CD4-positive, alpha-beta memory T cell (primary cell): ENCODE measurements around the gene TXN2. TPM values are rescaled to one million over a fixed set of nuclear protein-coding genes. Genes with fewer than 3 reads are reported as not detected.
A peak's percentile ranks its signal among the peaks of the same experiment; 100 is the strongest.

Experiments
- CTCF ChIA-PET: fragments of 350-600 bp; sonication (Branson Sonifier 250); formaldehyde crosslinking; loops from one replicate; lab custom pipeline; 2021; ENCODE audit warnings: inconsistent platforms; ENCODE audit not compliant: partially characterized antibody; lab: Charles Lee
- POLR2A ChIA-PET: fragments of 350-600 bp; sonication (Branson Sonifier 250); formaldehyde crosslinking; loops from one replicate; lab custom pipeline; 2021; ENCODE audit not compliant: partially characterized antibody; lab: Charles Lee
- DNase-seq, 5 donors: peaks; one replicate each; pipeline versions ENCODE4 v3.0.0 to v3.0.0-alpha.2; 2020 to 2022; ENCODE audit warnings: mixed read lengths in 1 of 5
- H3K27ac ChIP-seq: one replicate; pipeline ENCODE4 v1.7.0; 2013; ENCODE audit warnings: low read depth, low read length
- H3K27me3 ChIP-seq: 2 replicates; pipeline ENCODE4 v1.7.0; 2013; ENCODE audit warnings: mild to moderate bottlenecking, low read length, moderate library complexity; ENCODE audit not compliant: insufficient read depth
- H3K36me3 ChIP-seq: 2 replicates; pipeline ENCODE4 v1.7.0; 2013; ENCODE audit warnings: mild to moderate bottlenecking, low read length, moderate library complexity; ENCODE audit not compliant: insufficient read depth
- H3K4me1 ChIP-seq: 2 replicates; pipeline ENCODE4 v1.7.0; 2013; ENCODE audit warnings: mild to moderate bottlenecking, low read length, moderate library complexity; ENCODE audit not compliant: insufficient read depth
- H3K4me3 ChIP-seq, 2 donors: one replicate each; pipeline ENCODE4 v1.7.0; 2013; ENCODE audit warnings: low read length in 2 of 2, mild to moderate bottlenecking in 1 of 2
- H3K9me3 ChIP-seq, 2 donors: one replicate each; pipeline ENCODE4 v1.7.0; 2013; ENCODE audit warnings: low read length in 2 of 2, control low read depth in 1 of 2; ENCODE audit not compliant: control insufficient read depth in 1 of 2
- H3K27ac Mint-ChIP-seq, 7 donors: one replicate each; pipeline ENCODE4 v1.8.0; 2020 to 2021; ENCODE audit warnings: mixed read lengths in 7 of 7, mild to moderate bottlenecking in 6 of 7, inconsistent platforms in 3 of 7, moderate library complexity in 3 of 7
- H3K27me3 Mint-ChIP-seq, 2 donors: one replicate each; pipeline ENCODE4 v1.8.0; 2020 to 2021; ENCODE audit warnings: mixed read lengths in 2 of 2
- H3K36me3 Mint-ChIP-seq, 2 donors: one replicate each; pipeline ENCODE4 v1.8.0; 2020 to 2021; ENCODE audit warnings: mixed read lengths in 2 of 2, inconsistent platforms in 1 of 2, mild to moderate bottlenecking in 1 of 2
- H3K4me1 Mint-ChIP-seq, 4 donors: one replicate each; pipeline ENCODE4 v1.8.0; 2020 to 2021; ENCODE audit warnings: mixed read lengths in 4 of 4, mild to moderate bottlenecking in 1 of 4
- H3K4me3 Mint-ChIP-seq, 8 donors: one replicate each; pipeline ENCODE4 v1.8.0; 2020 to 2021; ENCODE audit warnings: mixed read lengths in 8 of 8, mild to moderate bottlenecking in 7 of 8, moderate library complexity in 6 of 8, inconsistent platforms in 3 of 8
- H3K9me3 Mint-ChIP-seq, 8 donors: one replicate each; pipeline ENCODE4 v1.8.0; 2020 to 2021; ENCODE audit warnings: mixed read lengths in 8 of 8, mild to moderate bottlenecking in 5 of 8, inconsistent platforms in 3 of 8, moderate library complexity in 1 of 8
- intact Hi-C: fragments of 100-400 bp; cut with micrococcal nuclease; formaldehyde crosslinking; loops from one replicate; pipeline ENCODE4 v1.15.1; 2023
- polyA plus RNA-seq, 2 donors: library from polyadenylated mRNA; unstranded; fragments of 300-500 nt; fragmentation: Illumina TruSeq; gene quantifications; one replicate each; pipeline ENCODE4 v1.2.3, GENCODE V29; 2021
- total RNA-seq, 2 experiments: library from RNA; stranded (reverse); gene quantifications; one replicate each; pipeline ENCODE4 v1.2.3, GENCODE V29; 2021

Gene TXN2
- total and polyA plus RNA-seq, 4 experiments from 2014 or later, result 33.5 to 148 (median 68.6) TPM

DNA sequence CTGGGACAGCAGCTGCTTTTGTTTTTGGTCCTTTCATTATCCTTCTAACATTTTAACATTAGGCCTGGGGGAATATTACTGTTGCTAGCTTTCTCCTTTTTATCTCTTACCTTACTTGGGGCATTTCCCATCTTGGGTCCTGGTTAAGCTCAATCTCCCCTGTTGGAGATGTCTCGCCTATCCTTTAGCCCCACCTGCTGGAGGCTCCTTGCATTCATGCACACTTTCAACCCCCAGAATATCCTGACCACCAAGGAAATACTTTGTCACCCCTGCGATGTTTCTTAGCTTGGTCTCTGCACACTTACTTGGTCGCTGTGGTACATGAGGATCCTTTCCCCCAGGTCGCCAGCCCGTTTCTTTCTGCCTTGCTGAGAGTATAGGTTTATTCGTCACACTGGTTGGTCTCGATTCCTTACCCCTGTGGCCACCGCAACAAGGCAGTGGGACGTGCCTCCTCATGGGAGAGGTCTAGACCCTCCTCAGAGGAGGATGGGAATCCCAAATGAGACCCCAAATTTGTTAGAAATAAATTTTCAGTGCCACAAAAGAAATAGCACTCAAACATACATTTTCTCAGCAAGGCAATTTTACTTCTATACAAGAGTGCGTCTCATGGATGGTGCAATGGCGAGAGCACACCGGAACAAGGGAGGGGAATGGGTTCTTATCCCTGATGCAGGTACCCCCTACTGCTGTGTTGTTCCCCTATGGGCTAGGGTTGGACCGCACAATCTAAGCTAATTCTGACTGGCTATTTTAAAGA lies 5.4 kb upstream of the TXN2 start:
- Histone ChIP-seq H3K27ac (no peak overlapping the region), H3K4me3 (no peak overlapping the region), H3K4me1 (peaks cover 5% of the 10 kb centered on the region), H3K27me3 (no peaks in the 10 kb centered on the region), H3K36me3 (no peaks in the 10 kb centered on the region), H3K9me3 (no peaks in the 10 kb centered on the region)
- CTCF ChIA-PET, result interaction anchor here (0.6 to 2.7 kb wide), 36 partner anchors 9 to 418 kb away, joined by 3 to 37 read pairs (median 4); partner anchors contain the start of genes APOL2, APOL3 and APOL4
- intact Hi-C loops, result loop anchor here (5.0 to 10.0 kb wide), 2 partner anchors 250 to 422 kb away; partner anchors contain the start of gene APOL2
- no peaks in the 10 kb centered on the region for H3K27me3 Mint-ChIP-seq
- POLR2A ChIA-PET, result interaction anchor here (0.6 to 1.0 kb wide), 5 partner anchors 20 to 201 kb away, joined by 3 to 4 read pairs (median 3); partner anchors contain the start of gene FOXRED2
- peak; percentile 61 to 72 (median 63) for DNase-seq
- peaks cover 4 to 12% (median 5%) of the 10 kb centered on the region in 4 donors for H3K4me1 Mint-ChIP-seq
- H3K9me3 Mint-ChIP-seq, result no peaks in the 10 kb centered on the region
- H3K27ac Mint-ChIP-seq, result peak overlapping the region in 3 of 7 donors; percentile 43 to 65 (median 64)
- peaks cover 0 to 4% of the 10 kb centered on the region in 2 donors for H3K36me3 Mint-ChIP-seq
- no peak overlapping the region for H3K4me3 Mint-ChIP-seq

GRCh38 chr22:36480941-36481392 lies 473 bp downstream of the TXN2 start:
- intact Hi-C loops, result loop anchor here (1.0 to 10.0 kb wide), 5 partner anchors 26 to 416 kb away; partner anchors contain the start of genes EIF3D and FOXRED2
- peak overlapping the region; percentile 80 for H3K27ac ChIP-seq
- peaks cover 0 to 3% of the 10 kb centered on the region in 2 donors for H3K27me3 Mint-ChIP-seq
- peak in 1 of 5 donors; percentile 47 for DNase-seq
- H3K4me1 ChIP-seq, result peaks cover 22% of the 10 kb centered on the region
- H3K36me3 Mint-ChIP-seq, result peaks cover 12 to 30% of the 10 kb centered on the region in 2 donors
- no peaks in the 10 kb centered on the region for H3K9me3 ChIP-seq
- peaks cover 12 to 31% (median 17%) of the 10 kb centered on the region in 4 donors for H3K4me1 Mint-ChIP-seq
- CTCF ChIA-PET, result interaction anchor here (3.2 to 3.5 kb wide), 2 partner anchors 10 to 180 kb away, joined by 13 to 16 read pairs; no protein-coding TSS in a partner anchor
- no peaks in the 10 kb centered on the region for H3K9me3 Mint-ChIP-seq
- peaks cover 28% of the 10 kb centered on the region for H3K36me3 ChIP-seq
- POLR2A ChIA-PET, result interaction anchor here (0.9 to 2.8 kb wide), 22 partner anchors 10 to 833 kb away, joined by 3 to 33 read pairs (median 7); partner anchors contain the start of genes APOL2, APOL6, EIF3D and MYH9
- peak overlapping the region; percentile 80 to 86 for H3K4me3 ChIP-seq
- H3K4me3 Mint-ChIP-seq, result peak overlapping the region; percentile 90 to 100 (median 98)
- H3K27me3 ChIP-seq, result no peaks in the 10 kb centered on the region
- peak overlapping the region; percentile 93 to 100 (median 99) for H3K27ac Mint-ChIP-seq

GRCh38 chr22:36478966-36479365 lies 2.5 kb downstream of the TXN2 start:
- peak overlapping the region in 3 of 7 donors; percentile 37 to 93 (median 42) for H3K27ac Mint-ChIP-seq
- peaks cover 13 to 27% (median 17%) of the 10 kb centered on the region in 4 donors for H3K4me1 Mint-ChIP-seq
- ChIA-PET CTCF (interaction anchor here (1.8 kb wide), 1 partner anchor 8 kb away, joined by 5 read pairs; no protein-coding TSS in a partner anchor), POLR2A (interaction anchor here (1.2 to 2.8 kb wide), 2 partner anchors 24 to 150 kb away, joined by 3 to 7 read pairs; no protein-coding TSS in a partner anchor)
- Histone ChIP-seq H3K27me3 (no peaks in the 10 kb centered on the region), H3K4me3 (no peak overlapping the region), H3K36me3 (peaks cover 44% of the 10 kb centered on the region), H3K27ac (no peak overlapping the region), H3K4me1 (peaks cover 22% of the 10 kb centered on the region), H3K9me3 (no peaks in the 10 kb centered on the region)
- peaks cover 0 to 3% of the 10 kb centered on the region in 2 donors for H3K27me3 Mint-ChIP-seq
- peak overlapping the region in 1 of 8 donors; percentile 46 for H3K4me3 Mint-ChIP-seq
- intact Hi-C loops, result no loop called here
- no peaks in the 10 kb centered on the region for H3K9me3 Mint-ChIP-seq
- no peak for DNase-seq
- H3K36me3 Mint-ChIP-seq, result peaks cover 29 to 50% of the 10 kb centered on the region in 2 donors

GRCh38 chr22:36475341-36475740 lies 6.1 kb downstream of the TXN2 start:
- H3K27me3 ChIP-seq, result no peaks in the 10 kb centered on the region
- H3K4me3 ChIP-seq, result no peak overlapping the region
- intact Hi-C loops, result no loop called here
- Mint-ChIP-seq H3K9me3 (no peaks in the 10 kb centered on the region), H3K4me1 (peaks cover 3 to 10% (median 5%) of the 10 kb centered on the region in 4 donors), H3K4me3 (no peak overlapping the region), H3K27ac (peak overlapping the region in 2 of 7 donors; percentile 15 to 85), H3K36me3 (peaks cover 38 to 51% of the 10 kb centered on the region in 2 donors), H3K27me3 (no peaks in the 10 kb centered on the region)
- ChIA-PET POLR2A (interaction anchor here (0.9 kb wide), 1 partner anchor 182 kb away, joined by 3 read pairs; no protein-coding TSS in a partner anchor), CTCF (interaction anchor here (1.0 to 3.3 kb wide), 3 partner anchors 35 to 177 kb away, joined by 3 to 17 read pairs (median 3); no protein-coding TSS in a partner anchor)
- no peak for DNase-seq
- H3K4me1 ChIP-seq, result peaks cover 11% of the 10 kb centered on the region
- H3K9me3 ChIP-seq, result no peaks in the 10 kb centered on the region
- no peak overlapping the region for H3K27ac ChIP-seq
- peaks cover 48% of the 10 kb centered on the region for H3K36me3 ChIP-seq

GRCh38 chr22:36472689-36473088 lies 8.8 kb downstream of the TXN2 start:
- CTCF ChIA-PET, result interaction anchor here (2.6 to 10.0 kb wide), 2 partner anchors 14 to 172 kb away, joined by 16 to 204 read pairs; no protein-coding TSS in a partner anchor
- POLR2A ChIA-PET, result interaction anchor here (1.2 kb wide), 1 partner anchor 122 kb away, joined by 3 read pairs; no protein-coding TSS in a partner anchor
- no peaks in the 10 kb centered on the region for H3K27me3 Mint-ChIP-seq
- H3K4me3 Mint-ChIP-seq, result no peak overlapping the region
- H3K27me3 ChIP-seq, result no peaks in the 10 kb centered on the region
- peaks cover 10% of the 10 kb centered on the region for H3K4me1 ChIP-seq
- H3K36me3 ChIP-seq, result peaks cover 34% of the 10 kb centered on the region
- H3K4me1 Mint-ChIP-seq, result peaks cover 8 to 18% (median 9%) of the 10 kb centered on the region in 4 donors
- intact Hi-C loops, result no loop called here
- DNase-seq, result peak in 1 of 5 donors; percentile 6
- peaks cover 38 to 48% of the 10 kb centered on the region in 2 donors for H3K36me3 Mint-ChIP-seq
- H3K27ac ChIP-seq, result no peak overlapping the region
- no peak overlapping the region for H3K4me3 ChIP-seq
- peak overlapping the region in 3 of 7 donors; percentile 24 to 82 (median 29) for H3K27ac Mint-ChIP-seq
- H3K9me3 ChIP-seq, result no peaks in the 10 kb centered on the region
- H3K9me3 Mint-ChIP-seq, result no peaks in the 10 kb centered on the region

GRCh38 chr22:36471341-36471821 lies 10.1 kb downstream of the TXN2 start:
- ChIA-PET CTCF (interaction anchor here (1.1 to 10.0 kb wide), 32 partner anchors 8 to 288 kb away, joined by 3 to 204 read pairs (median 9); partner anchors contain the start of genes APOL2, MYH9 and TXN2), POLR2A (interaction anchor here (0.5 to 2.5 kb wide), 13 partner anchors 11 to 170 kb away, joined by 3 to 22 read pairs (median 4); partner anchors contain the start of gene MYH9)

More at GRCh38 chr22:36471341-36471821, 10.1 kb downstream of the TXN2 start:
- no peak overlapping the region for H3K4me3 ChIP-seq
- no peaks in the 10 kb centered on the region for H3K9me3 Mint-ChIP-seq
- H3K4me3 Mint-ChIP-seq, result no peak overlapping the region
- no peak for DNase-seq
- H3K9me3 ChIP-seq, result no peaks in the 10 kb centered on the region
- H3K4me1 Mint-ChIP-seq, result peaks cover 13 to 28% (median 15%) of the 10 kb centered on the region in 4 donors
- no peaks in the 10 kb centered on the region for H3K27me3 Mint-ChIP-seq
- H3K27ac ChIP-seq, result no peak overlapping the region
- peaks cover 18% of the 10 kb centered on the region for H3K4me1 ChIP-seq
- intact Hi-C loops, result no loop called here
- peak overlapping the region in 1 of 7 donors; percentile 57 for H3K27ac Mint-ChIP-seq
- no peaks in the 10 kb centered on the region for H3K27me3 ChIP-seq
- peaks cover 25% of the 10 kb centered on the region for H3K36me3 ChIP-seq
- H3K36me3 Mint-ChIP-seq, result peaks cover 28 to 39% of the 10 kb centered on the region in 2 donors
